Caco-2 (cell line): ENCODE measurements around the gene PLP2. TPM values are rescaled to one million over a fixed set of nuclear protein-coding genes. Genes with fewer than 3 reads are reported as not detected.

ENCODE experiments used
- BruUV-seq: library from RNA; stranded (reverse); fragments of 400-500 nt; replicated peaks from 2 replicates; lab custom pipeline; 2021; lab: Mats Ljungman, UMichigan
- CTCF ChIA-PET: fragments of 300-600 bp; sonication (Branson Sonifier 250); formaldehyde crosslinking; loops from one replicate; lab custom pipeline; 2022; ENCODE audit warnings: antibody characterized with exemption; lab: Charles Lee
- POLR2A ChIA-PET: fragments of 300-600 bp; sonication (Branson Sonifier 250); formaldehyde crosslinking; loops from one replicate; lab custom pipeline; 2022; ENCODE audit warnings: antibody characterized with exemption; lab: Charles Lee
- DNase-seq, 2 experiments: peaks; one replicate each; pipeline versions ENCODE4 v3.0.0 to v3.0.0-alpha.2; 2020 to 2022
- H3K27me3 ChIP-seq: replicated peaks from 2 replicates; pipeline ENCODE4 v1.6.0; 2011; ENCODE audit warnings: low read length; ENCODE audit not compliant: control insufficient read depth, insufficient read depth
- H3K36me3 ChIP-seq: 2 replicates; pipeline ENCODE4 v1.5.1; 2011; ENCODE audit warnings: low read length; ENCODE audit not compliant: control insufficient read depth, insufficient read depth
- H3K4me1 ChIP-seq: fragments of 250-450 bp; sonication (Bioruptor Pico); 2 replicates; pipeline ENCODE4 v1.5.1; 2020; ENCODE audit warnings: mild to moderate bottlenecking
- H3K4me3 ChIP-seq: 2 replicates; pipeline ENCODE4 v1.5.1; 2011; ENCODE audit warnings: low read depth, mild to moderate bottlenecking, control low read depth, low read length
- H3K9me3 ChIP-seq: fragments of 250-450 bp; sonication (Bioruptor Pico); 2 replicates; pipeline ENCODE4 v1.5.1; 2020; ENCODE audit warnings: mild to moderate bottlenecking, moderate library complexity
- H3K27ac Mint-ChIP-seq: one replicate; pipeline ENCODE4 v1.8.0; 2022; ENCODE audit warnings: mixed read lengths; ENCODE audit not compliant: unreplicated experiment
- H3K27me3 Mint-ChIP-seq: one replicate; pipeline ENCODE4 v1.8.0; 2022; ENCODE audit warnings: mixed read lengths; ENCODE audit not compliant: insufficient read depth, unreplicated experiment
- H3K36me3 Mint-ChIP-seq: one replicate; pipeline ENCODE4 v1.8.0; 2022; ENCODE audit warnings: mild to moderate bottlenecking, mixed read lengths; ENCODE audit not compliant: insufficient read depth, unreplicated experiment
- H3K4me1 Mint-ChIP-seq: one replicate; pipeline ENCODE4 v1.8.0; 2022; ENCODE audit warnings: low read depth, mixed read lengths; ENCODE audit not compliant: unreplicated experiment
- H3K4me3 Mint-ChIP-seq: one replicate; pipeline ENCODE4 v1.8.0; 2022; ENCODE audit warnings: mild to moderate bottlenecking, moderate library complexity, mixed read lengths; ENCODE audit not compliant: unreplicated experiment
- H3K9me3 Mint-ChIP-seq: one replicate; pipeline ENCODE4 v1.8.0; 2022; ENCODE audit warnings: mixed read lengths; ENCODE audit not compliant: unreplicated experiment
- CTCF ChIP-seq, 2 experiments: fragments of 200-600 bp in 1 of 2; IDR thresholded peaks; 1 replicate in 1 of 2; 2 replicates in 1 of 2; pipeline versions ENCODE4 v1.5.1 to v1.8.0; 2011 to 2022; ENCODE audit warnings: antibody characterized with exemption in 1 of 2, control low read depth in 1 of 2, inconsistent platforms in 1 of 2, low read depth in 1 of 2, low read length in 1 of 2, mild to moderate bottlenecking in 1 of 2, moderate library complexity in 1 of 2; ENCODE audit not compliant: insufficient read depth in 1 of 2, severe bottlenecking in 1 of 2, unreplicated experiment in 1 of 2
- intact Hi-C: fragments of 100-400 bp; cut with micrococcal nuclease; formaldehyde crosslinking; loops from one replicate; pipeline ENCODE4 v1.10.0; 2022; ENCODE audit not compliant: unreplicated experiment
- total RNA-seq: library from RNA; stranded (reverse); gene quantifications from 2 replicates; pipeline ENCODE4 v1.2.3, GENCODE V29; 2022

PLP2 gene
- total RNA-seq, 1 experiment from 2014 or later, result 54.2 TPM

GRCh38 chrX:49157194-49157593 lies 14.5 kb upstream of the PLP2 start:
- Histone ChIP-seq H3K27me3 (no peaks in the 10 kb centered on the region), H3K36me3 (no peaks in the 10 kb centered on the region), H3K9me3 (no peaks in the 10 kb centered on the region), H3K4me3 (no peak overlapping the region), H3K4me1 (no peaks in the 10 kb centered on the region)
- no TSS peak for BruUV-seq
- ChIA-PET CTCF (no interaction called here), POLR2A (no interaction called here)
- no peaks in the 10 kb centered on the region for H3K36me3 Mint-ChIP-seq
- H3K27me3 Mint-ChIP-seq, result no peaks in the 10 kb centered on the region
- H3K27ac Mint-ChIP-seq, result no peak overlapping the region
- no peak for DNase-seq
- H3K9me3 Mint-ChIP-seq, result no peaks in the 10 kb centered on the region
- no peaks in the 10 kb centered on the region for H3K4me1 Mint-ChIP-seq
- TF ChIP-seq CTCF (IDR thresholded peaks at IDR 0.05; ENCODE audit: insufficient read depth in 1 of 2, low read depth in 1 of 2, low read length in 1 of 2, severe bottlenecking in 1 of 2, unreplicated experiment in 1 of 2), result no peak
- intact Hi-C loops, result no loop called here
- H3K4me3 Mint-ChIP-seq, result no peak overlapping the region

- Mint-ChIP-seq H3K4me1 (peaks cover 7% of the 10 kb centered on the region), H3K27ac (no peak overlapping the region), H3K9me3 (no peaks in the 10 kb centered on the region), H3K36me3 (peaks cover 9% of the 10 kb centered on the region), H3K27me3 (no peaks in the 10 kb centered on the region), H3K4me3 (no peak overlapping the region)
- CTCF ChIA-PET, result no interaction called here
- TF ChIP-seq CTCF (IDR thresholded peaks at IDR 0.05; ENCODE audit: insufficient read depth in 1 of 2, low read depth in 1 of 2, low read length in 1 of 2, severe bottlenecking in 1 of 2, unreplicated experiment in 1 of 2), result no peak
- Histone ChIP-seq H3K36me3 (no peaks in the 10 kb centered on the region), H3K4me1 (no peaks in the 10 kb centered on the region), H3K27me3 (no peaks in the 10 kb centered on the region), H3K4me3 (no peak overlapping the region), H3K9me3 (no peaks in the 10 kb centered on the region)
- no peak for DNase-seq
- POLR2A ChIA-PET, result no interaction called here
- intact Hi-C loops, result no loop called here
- BruUV-seq, result no TSS peak
These were observed 10.8 kb upstream of the PLP2 start for GRCh38 chrX:49160908-49161307.

- no peak for DNase-seq
- H3K27me3 Mint-ChIP-seq, result no peaks in the 10 kb centered on the region
- no peak overlapping the region for H3K27ac Mint-ChIP-seq
- ChIA-PET POLR2A (no interaction called here), CTCF (no interaction called here)
- no peaks in the 10 kb centered on the region for H3K36me3 ChIP-seq
- TF ChIP-seq CTCF (IDR thresholded peaks at IDR 0.05; ENCODE audit: insufficient read depth in 1 of 2, low read depth in 1 of 2, low read length in 1 of 2, severe bottlenecking in 1 of 2, unreplicated experiment in 1 of 2), result no peak
- H3K9me3 ChIP-seq, result no peaks in the 10 kb centered on the region
- H3K4me1 ChIP-seq, result no peaks in the 10 kb centered on the region
- H3K4me3 Mint-ChIP-seq, result no peak overlapping the region
- intact Hi-C loops, result no loop called here
- peaks cover 7% of the 10 kb centered on the region for H3K4me1 Mint-ChIP-seq
- H3K4me3 ChIP-seq, result no peak overlapping the region
- H3K27me3 ChIP-seq, result no peaks in the 10 kb centered on the region
- peaks cover 9% of the 10 kb centered on the region for H3K36me3 Mint-ChIP-seq
- H3K9me3 Mint-ChIP-seq, result no peaks in the 10 kb centered on the region
- no TSS peak for BruUV-seq
These were observed 10.1 kb upstream of the PLP2 start for GRCh38 chrX:49161632-49162031.
